MM.1S (cell line): ENCODE results near the gene TPR.

Experiments
- DNase-seq: peaks from one replicate; pipeline ENCODE4 v3.0.0-alpha.2; 2015
- H2AFZ ChIP-seq: fragments of 300-600 bp; sonication (generic); 2 replicates; pipeline ENCODE4 v1.6.0; 2016; ENCODE audit warnings: antibody characterized with exemption, low read length
- H3F3A ChIP-seq: fragments of 300-600 bp; sonication (generic); 2 replicates; pipeline ENCODE4 v1.6.1; 2016; ENCODE audit warnings: mild to moderate bottlenecking, antibody characterized with exemption, low read length, moderate library complexity, mixed read lengths; ENCODE audit not compliant: insufficient read depth
- H3K27ac ChIP-seq: fragments of 300-600 bp; sonication (generic); 2 replicates; pipeline ENCODE4 v1.5.1; 2016; ENCODE audit warnings: mild to moderate bottlenecking, low read length
- H3K27me3 ChIP-seq: fragments of 300-600 bp; sonication (generic); replicated peaks from 2 replicates; pipeline ENCODE4 v1.6.0; 2016; ENCODE audit warnings: low read length; ENCODE audit not compliant: insufficient read depth
- H3K36me3 ChIP-seq: fragments of 300-600 bp; sonication (generic); replicated peaks from 2 replicates; pipeline ENCODE4 v1.6.1; 2016; ENCODE audit warnings: mild to moderate bottlenecking, low read length, mixed read lengths; ENCODE audit not compliant: insufficient read depth
- H3K4me1 ChIP-seq: fragments of 300-600 bp; sonication (generic); 2 replicates; pipeline ENCODE4 v1.6.1; 2016; ENCODE audit warnings: low read length, mixed read lengths
- H3K4me2 ChIP-seq: fragments of 300-600 bp; sonication (generic); 2 replicates; pipeline ENCODE4 v1.6.0; 2016; ENCODE audit warnings: low read depth, low read length
- H3K4me3 ChIP-seq: fragments of 300-600 bp; sonication (generic); 2 replicates; pipeline ENCODE4 v1.5.1; 2016; ENCODE audit warnings: low read length, mixed read lengths
- H3K79me2 ChIP-seq: fragments of 300-600 bp; sonication (generic); 2 replicates; pipeline ENCODE4 v1.6.1; 2016; ENCODE audit warnings: mixed run types, low read length, mixed read lengths
- H3K9ac ChIP-seq: fragments of 300-600 bp; sonication (generic); 2 replicates; pipeline ENCODE4 v1.6.1; 2016; ENCODE audit warnings: low read length, mixed read lengths
- H3K9me2 ChIP-seq: fragments of 300-600 bp; sonication (generic); replicated peaks from 2 replicates; pipeline ENCODE4 v1.6.1; 2016; ENCODE audit warnings: mild to moderate bottlenecking, low read length, mixed read lengths; ENCODE audit not compliant: insufficient read depth
- H3K9me3 ChIP-seq: fragments of 300-600 bp; sonication (generic); replicated peaks from 2 replicates; pipeline ENCODE4 v1.6.1; 2016; ENCODE audit warnings: mild to moderate bottlenecking, low read length, mixed read lengths; ENCODE audit not compliant: insufficient read depth
- H4K20me1 ChIP-seq: fragments of 300-600 bp; sonication (generic); 2 replicates; pipeline ENCODE4 v1.6.1; 2016; ENCODE audit warnings: mild to moderate bottlenecking, low read length, moderate library complexity, mixed read lengths; ENCODE audit not compliant: insufficient read depth
- EZH2 ChIP-seq: fragments of 300-600 bp; sonication (generic); optimal IDR thresholded peaks from 2 replicates; pipeline ENCODE3; 2017; ENCODE audit warnings: low read depth, mild to moderate bottlenecking, antibody characterized with exemption, low read length, mixed read lengths
- EZH2phosphoT487 ChIP-seq: fragments of 300-600 bp; sonication (generic); IDR thresholded peaks from 2 replicates; pipeline ENCODE4 v1.6.1; 2018; ENCODE audit warnings: antibody characterized with exemption, low read length
- TF ChIP-seq, protein P1 (sequence below): fragments of 300-600 bp; sonication (generic); IDR thresholded peaks from 2 replicates; pipeline ENCODE4 v1.5.1; 2016; ENCODE audit warnings: antibody characterized with exemption, low read length, mixed read lengths

Gene TPR

GRCh38 chr1:186311375-186312051 lies 63.5 kb downstream of the TPR start:
- DNase-seq: no peak
- no peaks in the 10 kb centered on the region for H3K4me1 ChIP-seq
- H3K79me2 ChIP-seq: no peaks in the 10 kb centered on the region
- peaks cover 18% of the 10 kb centered on the region; the same call in 1 of the 2 replicates for H3K36me3 ChIP-seq
- no peak overlapping the region for H3K27ac ChIP-seq
- no peak overlapping the region for H3K9ac ChIP-seq
- TF ChIP-seq EZH2phosphoT487 (no peak), EZH2 (no peak)
- TF ChIP-seq, protein P1, sequence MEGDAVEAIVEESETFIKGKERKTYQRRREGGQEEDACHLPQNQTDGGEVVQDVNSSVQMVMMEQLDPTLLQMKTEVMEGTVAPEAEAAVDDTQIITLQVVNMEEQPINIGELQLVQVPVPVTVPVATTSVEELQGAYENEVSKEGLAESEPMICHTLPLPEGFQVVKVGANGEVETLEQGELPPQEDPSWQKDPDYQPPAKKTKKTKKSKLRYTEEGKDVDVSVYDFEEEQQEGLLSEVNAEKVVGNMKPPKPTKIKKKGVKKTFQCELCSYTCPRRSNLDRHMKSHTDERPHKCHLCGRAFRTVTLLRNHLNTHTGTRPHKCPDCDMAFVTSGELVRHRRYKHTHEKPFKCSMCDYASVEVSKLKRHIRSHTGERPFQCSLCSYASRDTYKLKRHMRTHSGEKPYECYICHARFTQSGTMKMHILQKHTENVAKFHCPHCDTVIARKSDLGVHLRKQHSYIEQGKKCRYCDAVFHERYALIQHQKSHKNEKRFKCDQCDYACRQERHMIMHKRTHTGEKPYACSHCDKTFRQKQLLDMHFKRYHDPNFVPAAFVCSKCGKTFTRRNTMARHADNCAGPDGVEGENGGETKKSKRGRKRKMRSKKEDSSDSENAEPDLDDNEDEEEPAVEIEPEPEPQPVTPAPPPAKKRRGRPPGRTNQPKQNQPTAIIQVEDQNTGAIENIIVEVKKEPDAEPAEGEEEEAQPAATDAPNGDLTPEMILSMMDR: no peak
- no peak overlapping the region for H3K4me3 ChIP-seq
- H4K20me1 ChIP-seq: no peaks in the 10 kb centered on the region
- no peaks in the 10 kb centered on the region for H3F3A ChIP-seq
- no peaks in the 10 kb centered on the region for H3K9me3 ChIP-seq
- H2AFZ ChIP-seq: no peak overlapping the region
- H3K27me3 ChIP-seq: no peaks in the 10 kb centered on the region
- H3K4me2 ChIP-seq: no peak overlapping the region
- H3K9me2 ChIP-seq: no peaks in the 10 kb centered on the region

DNA sequence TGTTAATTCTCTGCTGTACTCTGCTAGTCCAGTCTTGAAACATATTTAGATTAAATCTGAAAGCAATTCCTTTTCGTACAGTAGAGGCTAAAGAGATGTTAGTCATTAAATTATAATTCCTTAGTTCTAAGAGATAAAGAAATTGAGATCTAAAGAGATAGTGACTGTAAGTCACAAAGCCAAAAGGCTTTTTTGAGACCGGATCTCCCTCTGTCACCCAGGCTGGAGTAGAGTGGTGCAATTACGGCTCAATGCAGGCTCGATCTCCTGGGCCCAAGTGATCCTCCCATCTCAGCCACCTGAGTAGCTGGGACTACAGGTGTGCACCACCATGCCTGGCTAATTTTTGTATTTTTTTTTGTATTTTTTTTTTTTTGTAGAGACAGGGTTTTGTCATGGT lies 64.7 kb downstream of the TPR start:
- TF ChIP-seq EZH2 (no peak), EZH2phosphoT487 (no peak)
- TF ChIP-seq, protein P1: no peak
- Histone ChIP-seq H3K79me2 (no peaks in the 10 kb centered on the region), H3K9ac (no peak overlapping the region), H3K4me2 (no peak overlapping the region), H2AFZ (no peak overlapping the region), H3K9me2 (no peaks in the 10 kb centered on the region), H3K36me3 (peaks cover 18% of the 10 kb centered on the region; the same call in 1 of the 2 replicates), H3K27me3 (no peaks in the 10 kb centered on the region), H3K4me3 (no peak overlapping the region), H3F3A (no peaks in the 10 kb centered on the region), H3K9me3 (no peaks in the 10 kb centered on the region), H3K4me1 (no peaks in the 10 kb centered on the region), H3K27ac (no peak overlapping the region), H4K20me1 (no peaks in the 10 kb centered on the region)
- no peak for DNase-seq

GRCh38 chr1:186308264-186309060 lies 66.6 kb downstream of the TPR start:
- no peaks in the 10 kb centered on the region for H3K27me3 ChIP-seq
- H3F3A ChIP-seq: no peaks in the 10 kb centered on the region
- H3K27ac ChIP-seq: no peak overlapping the region
- H3K9ac ChIP-seq: no peak overlapping the region
- no peaks in the 10 kb centered on the region for H3K9me3 ChIP-seq
- no peaks in the 10 kb centered on the region for H3K79me2 ChIP-seq
- H2AFZ ChIP-seq: no peak overlapping the region
- DNase-seq: no peak
- H3K4me1 ChIP-seq: no peaks in the 10 kb centered on the region
- TF ChIP-seq EZH2 (no peak), EZH2phosphoT487 (no peak)
- TF ChIP-seq, protein P1: no peak
- peaks cover 8% of the 10 kb centered on the region; the same call in 1 of the 2 replicates for H3K36me3 ChIP-seq
- H3K4me2 ChIP-seq: no peak overlapping the region
- H3K9me2 ChIP-seq: no peaks in the 10 kb centered on the region
- H3K4me3 ChIP-seq: no peak overlapping the region
- no peaks in the 10 kb centered on the region for H4K20me1 ChIP-seq
